ENCODE results near the gene HMGN5.

GRCh38 chrX:81120258-81120935, 81.3 kb downstream of the HMGN5 start:
- TF ChIP-seq CTCF (IDR thresholded peaks at IDR 0.05) (no peak), POLR2A (IDR thresholded peaks at IDR 0.05) (no peak)

All from tibial nerve (tissue), 3 donors.